Neural progenitor cell (in vitro differentiated cells): ENCODE results near the gene MAP3K9. TPM values are rescaled to one million over a fixed set of nuclear protein-coding genes. Genes with fewer than 3 reads are reported as not detected.

ENCODE experiments used
- DNase-seq: peaks from one replicate; pipeline ENCODE4 v3.0.0-alpha.2; 2016; ENCODE audit warnings: low spot score
- H2AFZ ChIP-seq: fragments of 200-600 bp; sonication (generic); replicated peaks from 2 replicates; pipeline ENCODE4 v1.6.1; 2016; ENCODE audit warnings: antibody characterized with exemption
- H3F3A ChIP-seq: fragments of 200-600 bp; sonication (generic); 2 replicates; pipeline ENCODE4 v1.6.1; 2016; ENCODE audit warnings: antibody characterized with exemption, low read depth
- H3K27ac ChIP-seq: fragments of 200-600 bp; sonication (generic); 2 replicates; pipeline ENCODE4 v1.5.1; 2016; ENCODE audit warnings: mild to moderate bottlenecking
- H3K27me3 ChIP-seq: fragments of 200-600 bp; sonication (generic); 2 replicates; pipeline ENCODE4 v1.6.1; 2016; ENCODE audit warnings: mild to moderate bottlenecking, moderate library complexity
- H3K36me3 ChIP-seq: fragments of 200-600 bp; sonication (generic); 2 replicates; pipeline ENCODE4 v1.5.1; 2016
- H3K4me1 ChIP-seq: fragments of 200-600 bp; sonication (generic); 2 replicates; pipeline ENCODE4 v1.6.1; 2016; ENCODE audit warnings: mixed run types
- H3K4me2 ChIP-seq: fragments of 200-600 bp; sonication (generic); 2 replicates; pipeline ENCODE4 v1.6.1; 2016
- H3K4me3 ChIP-seq: fragments of 200-600 bp; sonication (generic); 2 replicates; pipeline ENCODE4 v1.5.1; 2016
- H3K79me2 ChIP-seq: fragments of 200-600 bp; sonication (generic); 2 replicates; pipeline ENCODE4 v1.6.1; 2016; ENCODE audit warnings: low read depth
- H3K9ac ChIP-seq: fragments of 200-600 bp; sonication (generic); 2 replicates; pipeline ENCODE4 v1.6.1; 2016
- H3K9me3 ChIP-seq: fragments of 200-600 bp; sonication (generic); 2 replicates; pipeline ENCODE4 v1.5.1; 2016; ENCODE audit warnings: low read depth
- H4K20me1 ChIP-seq: fragments of 200-600 bp; sonication (generic); 2 replicates; pipeline ENCODE4 v1.6.1; 2016; ENCODE audit warnings: low read depth
- H3K27ac Mint-ChIP-seq: 3 replicates; pipeline ENCODE4 v1.8.0; 2021; ENCODE audit warnings: mixed read lengths
- H3K27me3 Mint-ChIP-seq: 2 replicates; pipeline ENCODE4 v1.8.0; 2022; ENCODE audit warnings: low read depth, mild to moderate bottlenecking, inconsistent platforms, moderate library complexity, mixed read lengths; ENCODE audit not compliant: insufficient read depth
- H3K36me3 Mint-ChIP-seq: 3 replicates; pipeline ENCODE4 v1.8.0; 2021; ENCODE audit warnings: mixed read lengths
- H3K4me1 Mint-ChIP-seq: 3 replicates; pipeline ENCODE4 v1.8.0; 2021; ENCODE audit warnings: mixed read lengths
- H3K4me3 Mint-ChIP-seq: 3 replicates; pipeline ENCODE4 v1.8.0; 2021; ENCODE audit warnings: mild to moderate bottlenecking, moderate library complexity, mixed read lengths
- H3K9me3 Mint-ChIP-seq: 3 replicates; pipeline ENCODE4 v1.8.0; 2020; ENCODE audit warnings: mixed read lengths
- CTCF ChIP-seq: fragments of 200-600 bp; sonication (generic); IDR thresholded peaks from 2 replicates; pipeline ENCODE4 v1.5.1; 2017; ENCODE audit warnings: antibody characterized with exemption, mild to moderate bottlenecking
- EZH2 ChIP-seq: fragments of 200-600 bp; sonication (generic); IDR thresholded peaks from 2 replicates; pipeline ENCODE4 v1.6.1; 2017; ENCODE audit warnings: antibody characterized with exemption, mild to moderate bottlenecking, moderate library complexity
- EZH2phosphoT487 ChIP-seq: fragments of 200-600 bp; sonication (generic); IDR thresholded peaks from 2 replicates; pipeline ENCODE4 v1.6.1; 2017; ENCODE audit warnings: antibody characterized with exemption
- total RNA-seq: library from RNA; depleted of rRNA; stranded (reverse); fragments of >200 nt; gene quantifications from 2 replicates; pipeline ENCODE4 v1.2.3, GENCODE V29; 2015; ENCODE audit warnings: low replicate concordance

Gene MAP3K9
- total RNA-seq, 1 donor from 2014 or later: 14.9 TPM

GRCh38 chr14:70773182-70773862 is 36.0 kb downstream of the MAP3K9 start:
- peaks cover 13% of the 10 kb centered on the region for H3K4me1 ChIP-seq
- H3K27me3 ChIP-seq: no peaks in the 10 kb centered on the region
- no peaks in the 10 kb centered on the region for H3K27me3 Mint-ChIP-seq
- no peaks in the 10 kb centered on the region for H3F3A ChIP-seq
- no peaks in the 10 kb centered on the region for H3K36me3 ChIP-seq
- H3K79me2 ChIP-seq: peaks cover 46% of the 10 kb centered on the region
- H3K4me3 Mint-ChIP-seq: no peak overlapping the region
- no peak overlapping the region for H3K9ac ChIP-seq
- H3K27ac Mint-ChIP-seq: no peak overlapping the region
- TF ChIP-seq CTCF (no peak), EZH2 (no peak), EZH2phosphoT487 (no peak)
- H3K36me3 Mint-ChIP-seq: peaks cover 10% of the 10 kb centered on the region
- H3K9me3 Mint-ChIP-seq: no peaks in the 10 kb centered on the region
- H4K20me1 ChIP-seq: peaks cover 30% of the 10 kb centered on the region
- no peak overlapping the region for H2AFZ ChIP-seq
- peaks cover 13% of the 10 kb centered on the region for H3K4me1 Mint-ChIP-seq
- no peaks in the 10 kb centered on the region for H3K9me3 ChIP-seq
- no peak for DNase-seq
- no peak overlapping the region for H3K4me3 ChIP-seq
- no peak overlapping the region for H3K4me2 ChIP-seq
- no peak overlapping the region for H3K27ac ChIP-seq

GRCh38 chr14:70771781-70772212 is 37.5 kb downstream of the MAP3K9 start:
- H3K9me3 Mint-ChIP-seq: no peaks in the 10 kb centered on the region
- peak overlapping the region; percentile 33 for H3K27ac Mint-ChIP-seq
- Histone ChIP-seq H3K4me2 (peak overlapping the region; percentile 51), H3K4me1 (peaks cover 13% of the 10 kb centered on the region), H4K20me1 (peaks cover 33% of the 10 kb centered on the region), H3K36me3 (no peaks in the 10 kb centered on the region), H3K79me2 (peaks cover 38% of the 10 kb centered on the region), H3K9me3 (no peaks in the 10 kb centered on the region), H3K4me3 (no peak overlapping the region), H3K9ac (peak overlapping the region; percentile 25), H3K27me3 (no peaks in the 10 kb centered on the region), H2AFZ (no peak overlapping the region), H3K27ac (no peak overlapping the region), H3F3A (no peaks in the 10 kb centered on the region)
- H3K27me3 Mint-ChIP-seq: no peaks in the 10 kb centered on the region
- H3K36me3 Mint-ChIP-seq: no peaks in the 10 kb centered on the region
- peaks cover 13% of the 10 kb centered on the region for H3K4me1 Mint-ChIP-seq
- DNase-seq: peak; percentile 40
- H3K4me3 Mint-ChIP-seq: no peak overlapping the region
- TF ChIP-seq EZH2phosphoT487 (no peak), EZH2 (no peak), CTCF (no peak)

GRCh38 chr14:70770490-70770889 is 38.8 kb downstream of the MAP3K9 start:
- no peak overlapping the region for H3K4me3 ChIP-seq
- H3K27ac ChIP-seq: no peak overlapping the region
- H3K27me3 Mint-ChIP-seq: no peaks in the 10 kb centered on the region
- H3K79me2 ChIP-seq: peaks cover 35% of the 10 kb centered on the region
- peaks cover 34% of the 10 kb centered on the region for H4K20me1 ChIP-seq
- DNase-seq: no peak
- no peaks in the 10 kb centered on the region for H3K9me3 Mint-ChIP-seq
- H3K36me3 ChIP-seq: no peaks in the 10 kb centered on the region
- H3K4me1 Mint-ChIP-seq: peaks cover 17% of the 10 kb centered on the region
- H2AFZ ChIP-seq: no peak overlapping the region
- no peak overlapping the region for H3K9ac ChIP-seq
- no peaks in the 10 kb centered on the region for H3K36me3 Mint-ChIP-seq
- no peak overlapping the region for H3K4me2 ChIP-seq
- no peak overlapping the region for H3K27ac Mint-ChIP-seq
- no peaks in the 10 kb centered on the region for H3K27me3 ChIP-seq
- H3K9me3 ChIP-seq: no peaks in the 10 kb centered on the region
- peaks cover 13% of the 10 kb centered on the region for H3K4me1 ChIP-seq
- no peaks in the 10 kb centered on the region for H3F3A ChIP-seq
- TF ChIP-seq EZH2phosphoT487: no peak
- no peak for TF ChIP-seq CTCF
- no peak for TF ChIP-seq EZH2
- H3K4me3 Mint-ChIP-seq: no peak overlapping the region
